GM10266 (cell line): ENCODE data around the gene ATF7IP.
"Not testable (repeated sequence)": the region's sequence is repeated elsewhere in the genome, so short reads cannot be mapped to it uniquely, and the experiment has no call there.

ENCODE experiments used
- DNase-seq: peaks from one replicate; pipeline ENCODE4 v3.0.0; 2012; ENCODE audit errors: extremely low spot score
- TF ChIP-seq, protein P1 (sequence below): IDR thresholded peaks from 2 replicates; pipeline ENCODE4 v1.5.1; 2012; ENCODE audit warnings: mild to moderate bottlenecking, low read depth; ENCODE audit not compliant: control insufficient read depth, insufficient read depth; ENCODE audit errors: missing control alignments

ATF7IP gene, protein sequence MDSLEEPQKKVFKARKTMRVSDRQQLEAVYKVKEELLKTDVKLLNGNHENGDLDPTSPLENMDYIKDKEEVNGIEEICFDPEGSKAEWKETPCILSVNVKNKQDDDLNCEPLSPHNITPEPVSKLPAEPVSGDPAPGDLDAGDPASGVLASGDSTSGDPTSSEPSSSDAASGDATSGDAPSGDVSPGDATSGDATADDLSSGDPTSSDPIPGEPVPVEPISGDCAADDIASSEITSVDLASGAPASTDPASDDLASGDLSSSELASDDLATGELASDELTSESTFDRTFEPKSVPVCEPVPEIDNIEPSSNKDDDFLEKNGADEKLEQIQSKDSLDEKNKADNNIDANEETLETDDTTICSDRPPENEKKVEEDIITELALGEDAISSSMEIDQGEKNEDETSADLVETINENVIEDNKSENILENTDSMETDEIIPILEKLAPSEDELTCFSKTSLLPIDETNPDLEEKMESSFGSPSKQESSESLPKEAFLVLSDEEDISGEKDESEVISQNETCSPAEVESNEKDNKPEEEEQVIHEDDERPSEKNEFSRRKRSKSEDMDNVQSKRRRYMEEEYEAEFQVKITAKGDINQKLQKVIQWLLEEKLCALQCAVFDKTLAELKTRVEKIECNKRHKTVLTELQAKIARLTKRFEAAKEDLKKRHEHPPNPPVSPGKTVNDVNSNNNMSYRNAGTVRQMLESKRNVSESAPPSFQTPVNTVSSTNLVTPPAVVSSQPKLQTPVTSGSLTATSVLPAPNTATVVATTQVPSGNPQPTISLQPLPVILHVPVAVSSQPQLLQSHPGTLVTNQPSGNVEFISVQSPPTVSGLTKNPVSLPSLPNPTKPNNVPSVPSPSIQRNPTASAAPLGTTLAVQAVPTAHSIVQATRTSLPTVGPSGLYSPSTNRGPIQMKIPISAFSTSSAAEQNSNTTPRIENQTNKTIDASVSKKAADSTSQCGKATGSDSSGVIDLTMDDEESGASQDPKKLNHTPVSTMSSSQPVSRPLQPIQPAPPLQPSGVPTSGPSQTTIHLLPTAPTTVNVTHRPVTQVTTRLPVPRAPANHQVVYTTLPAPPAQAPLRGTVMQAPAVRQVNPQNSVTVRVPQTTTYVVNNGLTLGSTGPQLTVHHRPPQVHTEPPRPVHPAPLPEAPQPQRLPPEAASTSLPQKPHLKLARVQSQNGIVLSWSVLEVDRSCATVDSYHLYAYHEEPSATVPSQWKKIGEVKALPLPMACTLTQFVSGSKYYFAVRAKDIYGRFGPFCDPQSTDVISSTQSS

DNA sequence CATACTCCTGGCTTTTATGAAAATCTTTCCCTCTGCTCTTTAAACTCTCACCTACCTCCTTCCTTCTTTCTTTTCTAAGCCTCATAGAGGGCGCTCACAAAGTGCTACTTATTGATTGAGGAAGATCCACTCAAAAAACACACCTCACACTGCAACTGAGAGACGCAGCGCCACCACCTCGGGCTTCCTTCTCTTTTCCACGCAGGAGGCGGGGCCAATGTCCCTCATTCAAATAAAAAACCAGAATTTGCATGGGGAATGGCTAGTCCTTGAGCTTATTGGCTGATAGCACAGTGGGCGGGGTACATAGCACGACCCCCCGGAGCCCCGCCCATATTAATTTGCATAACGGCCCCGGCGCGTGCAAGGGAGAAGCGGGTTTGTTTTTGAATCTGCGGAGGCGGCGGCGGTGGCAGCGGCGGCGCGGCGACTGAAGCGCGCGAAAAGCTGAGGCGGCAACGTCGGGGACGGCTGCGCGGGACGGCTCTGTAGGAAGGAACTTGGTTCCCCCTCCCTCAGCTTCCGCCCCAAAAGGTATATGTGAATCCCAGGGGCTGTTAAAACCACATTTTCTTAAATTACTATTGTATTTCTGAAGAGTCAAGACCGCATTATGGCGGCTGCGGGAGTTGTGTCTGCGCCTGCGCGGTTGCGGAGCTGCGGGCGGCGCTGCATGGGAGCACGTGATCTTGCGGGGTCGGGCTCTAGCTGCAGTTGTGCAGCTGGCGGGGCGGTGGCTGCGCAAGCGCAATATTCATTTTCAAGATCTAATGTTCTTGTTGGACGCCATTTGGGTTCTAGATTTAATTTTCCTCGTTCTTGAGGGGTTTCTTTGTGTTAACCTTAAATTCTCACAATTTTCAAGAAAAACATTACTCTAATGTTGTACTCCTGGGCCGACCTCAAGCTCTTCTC, at the start of gene ATF7IP:
Gene ATF7IP (plus strand): TSS at position 389 of the 915 bp plus-strand sequence. CDS start 58,234 bp downstream, outside the sequence.
- DNase-seq = peak; percentile 89
- TF ChIP-seq, protein P1, sequence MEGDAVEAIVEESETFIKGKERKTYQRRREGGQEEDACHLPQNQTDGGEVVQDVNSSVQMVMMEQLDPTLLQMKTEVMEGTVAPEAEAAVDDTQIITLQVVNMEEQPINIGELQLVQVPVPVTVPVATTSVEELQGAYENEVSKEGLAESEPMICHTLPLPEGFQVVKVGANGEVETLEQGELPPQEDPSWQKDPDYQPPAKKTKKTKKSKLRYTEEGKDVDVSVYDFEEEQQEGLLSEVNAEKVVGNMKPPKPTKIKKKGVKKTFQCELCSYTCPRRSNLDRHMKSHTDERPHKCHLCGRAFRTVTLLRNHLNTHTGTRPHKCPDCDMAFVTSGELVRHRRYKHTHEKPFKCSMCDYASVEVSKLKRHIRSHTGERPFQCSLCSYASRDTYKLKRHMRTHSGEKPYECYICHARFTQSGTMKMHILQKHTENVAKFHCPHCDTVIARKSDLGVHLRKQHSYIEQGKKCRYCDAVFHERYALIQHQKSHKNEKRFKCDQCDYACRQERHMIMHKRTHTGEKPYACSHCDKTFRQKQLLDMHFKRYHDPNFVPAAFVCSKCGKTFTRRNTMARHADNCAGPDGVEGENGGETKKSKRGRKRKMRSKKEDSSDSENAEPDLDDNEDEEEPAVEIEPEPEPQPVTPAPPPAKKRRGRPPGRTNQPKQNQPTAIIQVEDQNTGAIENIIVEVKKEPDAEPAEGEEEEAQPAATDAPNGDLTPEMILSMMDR = peak; percentile 40

DNA sequence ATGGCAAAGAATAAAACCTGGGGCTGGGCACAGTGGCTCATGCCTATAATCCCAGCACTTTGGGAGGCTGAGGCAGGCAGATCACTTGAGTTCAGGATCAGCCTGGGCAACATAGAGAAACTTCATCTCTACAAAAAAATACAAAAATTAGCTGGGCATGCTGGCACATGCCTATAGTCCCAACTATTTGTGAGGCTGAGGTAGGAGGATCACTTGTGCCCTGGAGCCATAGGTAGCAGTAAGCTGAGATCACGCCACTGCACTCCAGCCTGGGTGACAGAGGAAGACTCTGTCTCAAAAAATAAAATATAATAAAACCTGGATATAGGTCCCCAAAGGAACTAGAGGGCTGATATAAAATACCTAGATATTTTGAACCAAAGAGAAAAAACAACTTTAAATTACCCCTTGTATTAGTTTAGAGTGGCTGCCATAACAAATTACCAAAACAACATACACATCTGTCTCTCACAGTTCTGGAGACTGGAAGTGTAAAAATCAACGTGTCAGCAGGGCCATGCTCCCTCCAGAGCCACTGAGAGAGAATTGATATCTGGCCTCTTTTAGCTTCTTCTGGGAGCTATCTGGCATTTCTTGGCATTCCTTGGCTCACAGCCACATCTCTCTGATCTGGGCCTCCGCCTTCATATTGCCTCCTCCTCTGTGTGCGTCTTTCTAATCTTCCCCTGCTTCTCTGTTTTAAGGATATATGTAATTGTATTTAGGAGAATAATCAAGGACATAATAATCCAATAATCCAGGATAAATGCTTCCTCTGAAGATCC, 47.9 kb upstream of the ATF7IP start:
- DNase-seq = no peak
- TF ChIP-seq, protein P1 = no peak

DNA sequence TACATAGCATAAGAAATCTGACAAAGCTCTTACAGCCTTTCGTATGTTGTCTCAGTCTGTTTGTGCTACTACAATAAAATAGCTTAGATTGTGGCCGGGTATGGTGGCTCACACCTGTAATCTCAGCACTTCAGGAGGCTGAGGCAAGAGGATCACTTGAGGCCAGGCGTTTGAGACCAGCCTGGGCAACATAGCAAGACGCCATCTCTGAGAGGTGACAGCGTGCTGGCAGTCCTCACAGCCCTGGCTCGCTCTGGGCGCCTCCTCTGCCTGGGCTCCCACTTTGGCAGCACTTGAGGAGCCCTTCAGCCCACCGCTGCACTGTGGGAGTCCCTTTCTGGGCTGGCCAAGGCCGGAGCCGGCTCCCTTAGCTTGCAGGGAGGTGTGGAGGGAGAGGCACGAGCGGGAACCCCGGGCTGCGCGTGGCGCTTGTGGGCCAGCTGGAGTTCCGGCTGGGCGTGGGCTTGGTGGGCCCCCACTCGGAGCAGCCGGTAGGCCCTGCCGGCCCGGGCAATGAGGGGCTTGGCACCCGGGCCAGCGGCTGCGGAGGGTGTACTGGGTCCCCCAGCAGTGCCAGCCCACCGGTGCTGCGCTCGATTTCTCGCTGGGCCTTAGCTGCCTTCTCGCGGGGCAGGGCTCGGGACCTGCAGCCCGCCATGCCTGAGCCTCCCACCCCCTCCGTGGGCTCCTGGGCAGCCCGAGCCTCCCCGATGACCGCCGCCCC, 45.6 kb upstream of the ATF7IP start:
- DNase-seq = not testable (repeated sequence)

DNA sequence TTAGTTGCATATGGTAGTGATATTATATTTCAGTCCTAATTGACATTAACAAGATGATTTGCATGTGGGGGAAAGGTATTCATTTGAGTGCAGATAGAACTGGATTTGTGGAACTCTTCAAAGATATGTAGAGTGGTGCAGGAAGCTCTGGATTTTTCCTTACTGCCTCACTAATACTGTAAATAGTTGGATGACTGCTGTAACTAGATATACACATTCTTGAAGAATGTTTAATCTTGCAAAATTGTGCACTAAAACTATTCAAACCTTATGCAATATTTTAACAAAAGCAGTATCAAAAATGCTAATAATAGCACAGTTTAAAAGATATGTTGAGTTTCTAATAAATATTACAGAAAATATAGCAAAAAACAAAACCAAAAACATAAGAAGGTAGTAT, 43.1 kb upstream of the ATF7IP start:
- TF ChIP-seq, protein P1 = no peak
- DNase-seq = no peak

DNA sequence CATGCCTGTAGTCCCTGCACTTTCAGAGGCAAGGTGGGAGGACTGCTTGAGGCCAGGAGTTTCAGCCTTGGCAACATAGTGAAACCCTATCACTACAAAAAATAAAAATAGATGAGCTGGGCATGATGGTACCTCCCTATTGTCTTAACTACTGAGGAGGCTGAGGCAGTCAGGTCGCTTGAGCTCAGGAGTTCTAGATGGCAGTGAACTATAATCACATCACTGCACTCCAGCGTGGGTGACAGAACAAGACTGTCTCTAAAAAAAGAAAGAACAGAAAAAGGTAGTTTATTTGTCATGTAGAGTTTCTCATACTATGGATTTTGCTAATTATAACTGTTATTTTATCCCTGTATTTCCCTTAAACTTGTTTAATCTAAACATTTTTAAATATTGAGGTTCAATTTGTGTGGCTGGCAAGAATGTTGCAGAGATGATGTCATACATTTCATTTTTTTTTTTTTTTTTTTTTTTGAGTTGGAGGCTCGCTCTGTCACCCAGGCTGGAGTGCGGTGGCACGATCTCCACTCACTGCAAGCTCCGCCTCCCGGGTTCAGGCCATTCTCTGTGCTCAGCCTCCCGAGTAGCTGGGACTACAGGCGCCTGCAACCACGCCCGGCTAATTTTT, 39.7 kb upstream of the ATF7IP start:
- TF ChIP-seq, protein P1 = no peak
- no peak for DNase-seq

DNA sequence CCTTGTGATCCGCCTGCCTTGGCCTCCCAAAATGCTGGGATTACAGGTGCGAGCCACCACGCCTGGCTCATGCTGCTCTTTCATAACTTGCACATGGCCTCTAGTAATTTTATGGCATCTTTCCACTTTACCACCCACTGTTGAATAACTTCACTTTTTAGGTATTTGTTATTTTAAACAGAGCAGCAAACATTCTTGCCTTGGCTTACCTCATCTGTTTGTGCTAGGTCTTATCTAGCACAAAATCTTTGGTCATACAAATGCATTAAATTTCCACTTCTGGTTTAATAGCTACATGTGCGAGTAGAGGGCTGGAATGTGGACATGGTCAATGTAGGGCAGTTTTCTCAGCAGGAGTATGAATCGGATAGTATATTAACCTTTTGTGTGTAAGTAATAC, 38.8 kb upstream of the ATF7IP start:
- no peak for DNase-seq
- TF ChIP-seq, protein P1 = no peak
